CD4-positive, CD25-positive, alpha-beta regulatory T cell (primary cell): ENCODE results near the gene RPTOR. TPM values are rescaled to one million over a fixed set of nuclear protein-coding genes. Genes with fewer than 3 reads are reported as not detected.

Experiments used
- ATAC-seq, 2 donors: fragments of 150-1000 bp; cut with Tn5 transposase; one replicate each; pipeline ENCODE4 v1.10.0; 2021; ENCODE audit warnings: low read depth in 2 of 2, moderate number of reproducible peaks in 2 of 2, moderate library complexity in 1 of 2
- DNase-seq, 3 donors: peaks; one replicate each; pipeline versions ENCODE4 v3.0.0 to v3.0.0-alpha.2; 2012 to 2022; ENCODE audit warnings: mixed read lengths in 1 of 3
- H3K27ac ChIP-seq: one replicate; pipeline ENCODE4 v1.7.0; 2013; ENCODE audit warnings: mild to moderate bottlenecking, low read length; ENCODE audit not compliant: insufficient read depth, poor library complexity, severe bottlenecking
- H3K27me3 ChIP-seq: one replicate; pipeline ENCODE4 v1.7.0; 2013; ENCODE audit warnings: low read length; ENCODE audit not compliant: control insufficient read depth, insufficient read depth
- H3K36me3 ChIP-seq: one replicate; pipeline ENCODE4 v1.7.0; 2013; ENCODE audit warnings: mild to moderate bottlenecking, low read length, moderate library complexity; ENCODE audit not compliant: control insufficient read depth, insufficient read depth
- H3K4me1 ChIP-seq: 2 replicates; pipeline ENCODE4 v1.7.0; 2013; ENCODE audit warnings: mild to moderate bottlenecking, low read length; ENCODE audit not compliant: insufficient read depth, control insufficient read depth, poor library complexity, severe bottlenecking
- H3K4me3 ChIP-seq: one replicate; pipeline ENCODE4 v1.7.0; 2013; ENCODE audit warnings: low read depth, mild to moderate bottlenecking, low read length, moderate library complexity
- H3K9me3 ChIP-seq, 2 experiments: 1 replicate in 1 of 2; 2 replicates in 1 of 2; pipeline ENCODE4 v1.7.0; 2013; ENCODE audit warnings: low read length in 2 of 2, mild to moderate bottlenecking in 1 of 2, moderate library complexity in 1 of 2; ENCODE audit not compliant: control insufficient read depth in 2 of 2
- H3K27ac Mint-ChIP-seq, 3 donors: one replicate each; pipeline ENCODE4 v1.8.0; 2020 to 2022; ENCODE audit warnings: mild to moderate bottlenecking in 3 of 3, mixed read lengths in 3 of 3, moderate library complexity in 2 of 3
- H3K27me3 Mint-ChIP-seq: one replicate; pipeline ENCODE4 v1.8.0; 2022; ENCODE audit warnings: mild to moderate bottlenecking, mixed read lengths
- H3K36me3 Mint-ChIP-seq: one replicate; pipeline ENCODE4 v1.8.0; 2020; ENCODE audit warnings: mixed read lengths
- H3K4me1 Mint-ChIP-seq, 4 donors: one replicate each; pipeline ENCODE4 v1.8.0; 2020 to 2022; ENCODE audit warnings: mixed read lengths in 4 of 4, mild to moderate bottlenecking in 1 of 4
- H3K4me3 Mint-ChIP-seq, 4 donors: one replicate each; pipeline ENCODE4 v1.8.0; 2020 to 2022; ENCODE audit warnings: mild to moderate bottlenecking in 4 of 4, mixed read lengths in 4 of 4, moderate library complexity in 3 of 4
- H3K9me3 Mint-ChIP-seq, 7 donors: one replicate each; pipeline ENCODE4 v1.8.0; 2020 to 2022; ENCODE audit warnings: mixed read lengths in 7 of 7, mild to moderate bottlenecking in 3 of 7, moderate library complexity in 2 of 7
- polyA plus RNA-seq, 4 donors: library from polyadenylated mRNA; unstranded; fragments of 300-500 nt; fragmentation: Illumina TruSeq; gene quantifications; one replicate each; pipeline ENCODE4 v1.2.3, GENCODE V29; 2021
- total RNA-seq: library from RNA; stranded (reverse); gene quantifications from one replicate; pipeline ENCODE4 v1.2.3, GENCODE V29; 2022

RPTOR gene
- total and polyA plus RNA-seq, 5 donors from 2014 or later: 4.7 to 70.1 (median 8.2) TPM

GRCh38 chr17:80751070-80751945, 206.7 kb downstream of the RPTOR start:
- Histone ChIP-seq H3K27ac (no peak overlapping the region), H3K4me1 (peaks cover 3% of the 10 kb centered on the region), H3K9me3 (no peaks in the 10 kb centered on the region), H3K4me3 (no peak overlapping the region), H3K27me3 (no peaks in the 10 kb centered on the region), H3K36me3 (peaks cover 14% of the 10 kb centered on the region)
- Mint-ChIP-seq H3K4me1 (peaks cover 0 to 18% (median 2%) of the 10 kb centered on the region in 4 donors), H3K4me3 (no peak overlapping the region), H3K27ac (peak overlapping the region in 2 of 3 donors; percentile 32 to 74), H3K9me3 (no peaks in the 10 kb centered on the region), H3K27me3 (no peaks in the 10 kb centered on the region), H3K36me3 (peaks cover 32% of the 10 kb centered on the region)
- ATAC-seq: no peak
- no peak for DNase-seq

- no peaks in the 10 kb centered on the region for H3K9me3 Mint-ChIP-seq
- Histone ChIP-seq H3K27ac (no peak overlapping the region), H3K4me1 (no peaks in the 10 kb centered on the region), H3K9me3 (no peaks in the 10 kb centered on the region), H3K4me3 (no peak overlapping the region), H3K27me3 (no peaks in the 10 kb centered on the region), H3K36me3 (peaks cover 16% of the 10 kb centered on the region)
- H3K27ac Mint-ChIP-seq: peak overlapping the region in 2 of 3 donors; percentile 32 to 74
- peaks cover 32% of the 10 kb centered on the region for H3K36me3 Mint-ChIP-seq
- H3K4me1 Mint-ChIP-seq: peaks cover 0 to 17% (median 2%) of the 10 kb centered on the region in 4 donors
- H3K4me3 Mint-ChIP-seq: no peak overlapping the region
- H3K27me3 Mint-ChIP-seq: no peaks in the 10 kb centered on the region
- no peak for DNase-seq
- ATAC-seq: no peak
These were observed 207.4 kb downstream of the RPTOR start for GRCh38 chr17:80751946-80752581.

GRCh38 chr17:80753685-80754345, 209.2 kb downstream of the RPTOR start:
- Histone ChIP-seq H3K4me1 (peaks cover 6% of the 10 kb centered on the region), H3K36me3 (peaks cover 16% of the 10 kb centered on the region), H3K4me3 (no peak overlapping the region), H3K27ac (no peak overlapping the region), H3K9me3 (no peaks in the 10 kb centered on the region), H3K27me3 (no peaks in the 10 kb centered on the region)
- ATAC-seq (no peak), DNase-seq (no peak)
- Mint-ChIP-seq H3K27ac (peak overlapping the region in 2 of 3 donors; percentile 41 to 97), H3K27me3 (no peaks in the 10 kb centered on the region), H3K36me3 (peaks cover 30% of the 10 kb centered on the region), H3K4me1 (peaks cover 6 to 23% (median 6%) of the 10 kb centered on the region in 4 donors), H3K4me3 (no peak overlapping the region), H3K9me3 (no peaks in the 10 kb centered on the region)

GRCh38 chr17:80754846-80755245, 210.2 kb downstream of the RPTOR start:
- Mint-ChIP-seq H3K4me1 (peaks cover 7 to 33% (median 13%) of the 10 kb centered on the region in 4 donors), H3K27me3 (no peaks in the 10 kb centered on the region), H3K4me3 (no peak overlapping the region), H3K27ac (peak overlapping the region in 1 of 3 donors; percentile 41), H3K9me3 (no peaks in the 10 kb centered on the region), H3K36me3 (peaks cover 30% of the 10 kb centered on the region)
- Histone ChIP-seq H3K4me3 (no peak overlapping the region), H3K27me3 (no peaks in the 10 kb centered on the region), H3K36me3 (peaks cover 16% of the 10 kb centered on the region), H3K9me3 (no peaks in the 10 kb centered on the region), H3K4me1 (peaks cover 14% of the 10 kb centered on the region), H3K27ac (no peak overlapping the region)
- DNase-seq (no peak), ATAC-seq (no peak)

GRCh38 chr17:80755650-80756405, 211.2 kb downstream of the RPTOR start:
- Mint-ChIP-seq H3K27me3 (no peaks in the 10 kb centered on the region), H3K36me3 (peaks cover 30% of the 10 kb centered on the region), H3K4me1 (peaks cover 8 to 41% (median 16%) of the 10 kb centered on the region in 4 donors), H3K9me3 (no peaks in the 10 kb centered on the region), H3K27ac (peak overlapping the region in 1 of 3 donors; percentile 73), H3K4me3 (peak overlapping the region in 1 of 4 donors; percentile 3)
- Histone ChIP-seq H3K27ac (no peak overlapping the region), H3K27me3 (no peaks in the 10 kb centered on the region), H3K36me3 (peaks cover 16% of the 10 kb centered on the region), H3K4me1 (peaks cover 21% of the 10 kb centered on the region), H3K9me3 (no peaks in the 10 kb centered on the region), H3K4me3 (no peak overlapping the region)
- DNase-seq (peak in 1 of 3 donors; percentile 27), ATAC-seq (no peak)

GRCh38 chr17:80758481-80759376, 214.1 kb downstream of the RPTOR start:
- Mint-ChIP-seq H3K27ac (peak overlapping the region; percentile 66 to 93 (median 91)), H3K27me3 (no peaks in the 10 kb centered on the region), H3K4me3 (peak overlapping the region; percentile 8 to 28 (median 24)), H3K4me1 (peaks cover 27 to 62% (median 35%) of the 10 kb centered on the region in 4 donors), H3K9me3 (peaks cover 0 to 2% (median 0%) of the 10 kb centered on the region in 7 donors), H3K36me3 (peaks cover 27% of the 10 kb centered on the region)
- Histone ChIP-seq H3K27me3 (no peaks in the 10 kb centered on the region), H3K4me3 (peak overlapping the region; percentile 11), H3K27ac (peak overlapping the region; percentile 34), H3K4me1 (peaks cover 44% of the 10 kb centered on the region), H3K9me3 (no peaks in the 10 kb centered on the region), H3K36me3 (peaks cover 14% of the 10 kb centered on the region)
- ATAC-seq: peak in 1 of 2 donors; percentile 20
- DNase-seq: peak in 2 of 3 donors; percentile 46 to 87
